Astrocyte of the cerebellum (primary cell): ENCODE data around the gene XYLT1.
A peak's percentile ranks its signal among the peaks of the same experiment; 100 is the strongest.

Experiments
- DNase-seq: peaks from one replicate; pipeline ENCODE4 v3.0.0-alpha.2; 2011; ENCODE audit warnings: low read depth
- H3K4me3 ChIP-seq: 2 replicates; pipeline ENCODE4 v1.5.1; 2011; ENCODE audit warnings: mild to moderate bottlenecking, low read depth, low read length, moderate library complexity
- in situ Hi-C: cut with HindIII; loops from 2 replicates; pipeline ENCODE4 v1.10.0; 2017; ENCODE audit warnings: low sequenced_read_pairs
- TF ChIP-seq, protein P1 (sequence below): IDR thresholded peaks from 2 replicates; pipeline ENCODE4 v1.5.1; 2012; ENCODE audit warnings: low read length, low read depth, moderate library complexity, mild to moderate bottlenecking; ENCODE audit errors: missing control alignments

The XYLT1 gene

GRCh38 chr16:17475104-17475503 is 4.3 kb upstream of the XYLT1 start:
- in situ Hi-C loops, result loop anchor here (25.0 kb wide), 1 partner anchor 613 kb away; no protein-coding TSS in a partner anchor
- TF ChIP-seq, protein P1, sequence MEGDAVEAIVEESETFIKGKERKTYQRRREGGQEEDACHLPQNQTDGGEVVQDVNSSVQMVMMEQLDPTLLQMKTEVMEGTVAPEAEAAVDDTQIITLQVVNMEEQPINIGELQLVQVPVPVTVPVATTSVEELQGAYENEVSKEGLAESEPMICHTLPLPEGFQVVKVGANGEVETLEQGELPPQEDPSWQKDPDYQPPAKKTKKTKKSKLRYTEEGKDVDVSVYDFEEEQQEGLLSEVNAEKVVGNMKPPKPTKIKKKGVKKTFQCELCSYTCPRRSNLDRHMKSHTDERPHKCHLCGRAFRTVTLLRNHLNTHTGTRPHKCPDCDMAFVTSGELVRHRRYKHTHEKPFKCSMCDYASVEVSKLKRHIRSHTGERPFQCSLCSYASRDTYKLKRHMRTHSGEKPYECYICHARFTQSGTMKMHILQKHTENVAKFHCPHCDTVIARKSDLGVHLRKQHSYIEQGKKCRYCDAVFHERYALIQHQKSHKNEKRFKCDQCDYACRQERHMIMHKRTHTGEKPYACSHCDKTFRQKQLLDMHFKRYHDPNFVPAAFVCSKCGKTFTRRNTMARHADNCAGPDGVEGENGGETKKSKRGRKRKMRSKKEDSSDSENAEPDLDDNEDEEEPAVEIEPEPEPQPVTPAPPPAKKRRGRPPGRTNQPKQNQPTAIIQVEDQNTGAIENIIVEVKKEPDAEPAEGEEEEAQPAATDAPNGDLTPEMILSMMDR, result no peak
- DNase-seq, result no peak

DNA sequence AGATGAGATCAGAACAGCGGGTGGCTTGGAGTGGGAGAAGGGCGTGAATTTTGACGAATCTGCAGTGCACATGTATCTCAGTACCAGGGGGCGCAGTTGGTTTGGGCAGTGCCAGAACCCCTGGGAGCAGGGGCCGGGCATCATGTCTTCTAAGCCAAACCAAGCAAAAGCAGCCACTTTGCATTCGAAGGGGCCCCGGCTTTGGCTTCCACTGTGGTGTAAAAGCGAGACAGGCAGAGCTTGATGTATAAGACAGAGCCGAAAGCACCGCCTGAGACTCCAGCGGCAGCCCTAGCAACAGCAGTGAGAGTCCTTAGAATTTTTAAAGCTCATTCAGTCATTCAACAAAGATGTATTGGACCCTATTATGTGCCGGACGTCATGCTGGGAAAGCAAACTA is 3.8 kb upstream of the XYLT1 start:
- no peak overlapping the region for H3K4me3 ChIP-seq

More at GRCh38 chr16:17475104-17475503, 4.3 kb upstream of the XYLT1 start:
- no peak overlapping the region for H3K4me3 ChIP-seq

GRCh38 chr16:17474037-17474436 is 3.3 kb upstream of the XYLT1 start:
- H3K4me3 ChIP-seq, result no peak overlapping the region
- TF ChIP-seq, protein P1, result no peak
- no peak for DNase-seq
- in situ Hi-C loops, result loop anchor here (5.0 kb wide), 1 partner anchor 107 kb away; no protein-coding TSS in a partner anchor

More for the DNA sequence above, 3.8 kb upstream of the XYLT1 start:
- no peak for DNase-seq
- TF ChIP-seq, protein P1, result peak; percentile 11
- in situ Hi-C loops, result loop anchor here (5.0 kb wide), 1 partner anchor 107 kb away; no protein-coding TSS in a partner anchor

GRCh38 chr16:17471719-17472461 is 1.1 kb upstream of the XYLT1 start:
- peak; percentile 15 for DNase-seq
- in situ Hi-C loops, result loop anchor here (5.0 kb wide), 1 partner anchor 105 kb away; no protein-coding TSS in a partner anchor
- TF ChIP-seq, protein P1, result no peak
- no peak overlapping the region for H3K4me3 ChIP-seq

DNA sequence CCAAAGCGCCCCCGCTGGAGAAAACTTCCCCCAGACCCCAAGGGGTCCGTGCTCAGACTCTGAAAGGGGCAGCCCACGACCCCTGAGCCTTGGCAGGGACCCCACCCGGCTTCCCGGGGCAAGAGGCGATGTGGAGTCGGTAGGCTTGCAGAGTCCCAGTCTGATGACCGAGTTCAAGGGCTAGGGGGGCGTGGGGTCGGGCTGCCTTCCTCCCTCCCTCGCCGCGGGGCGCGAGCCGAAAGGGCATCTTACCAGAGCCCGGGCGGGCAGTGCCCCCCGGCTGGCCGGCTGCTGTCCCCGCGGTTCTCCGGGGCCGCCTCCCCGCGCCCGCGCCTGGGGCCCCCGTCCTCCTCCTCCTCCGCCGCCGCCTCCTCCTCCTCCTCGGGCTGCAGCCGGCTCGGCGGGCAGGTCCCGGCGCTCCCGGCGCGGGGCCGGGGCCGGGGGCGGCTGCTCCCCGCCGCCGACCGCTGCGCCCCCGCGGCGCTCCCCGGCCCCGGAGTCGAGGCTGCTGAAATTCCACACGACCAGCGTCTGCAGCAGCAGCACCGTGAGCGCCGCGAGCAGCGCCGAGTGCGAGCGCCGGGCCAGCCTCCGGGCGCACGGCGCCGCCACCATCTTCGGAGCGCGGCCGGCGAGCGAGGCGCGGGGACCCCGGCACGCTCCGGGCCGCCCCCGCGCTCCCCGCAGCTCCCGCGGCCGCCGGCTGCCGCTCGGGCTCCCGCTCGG is 415 bp downstream of the XYLT1 start:
- TF ChIP-seq, protein P1, result no peak
- in situ Hi-C loops, result loop anchor here (5.0 kb wide), 1 partner anchor 103 kb away; no protein-coding TSS in a partner anchor
- DNase-seq, result no peak
- H3K4me3 ChIP-seq, result peak overlapping the region; percentile 65

GRCh38 chr16:17469741-17470181 is 999 bp downstream of the XYLT1 start:
- peak overlapping the region; percentile 65 for H3K4me3 ChIP-seq

More at GRCh38 chr16:17469741-17470181, 999 bp downstream of the XYLT1 start:
- DNase-seq, result no peak
- TF ChIP-seq, protein P1, result no peak
- in situ Hi-C loops, result loop anchor here (5.0 kb wide), 1 partner anchor 102 kb away; no protein-coding TSS in a partner anchor
